Occipital lobe (tissue), 2 donors: ENCODE results near the gene MAP3K8. TPM values are rescaled to one million over a fixed set of nuclear protein-coding genes. Genes with fewer than 3 reads are reported as not detected.
"Not testable (repeated sequence)": the region's sequence is repeated elsewhere in the genome, so short reads cannot be mapped to it uniquely, and the experiment has no call there.

ENCODE experiments used
- DNase-seq: peaks from one replicate; lab custom pipeline; 2025; lab: John Stamatoyannopoulos, UW
- total RNA-seq: library from RNA; depleted of rRNA; stranded (reverse); fragments of >200 nt; gene quantifications from one replicate; pipeline ENCODE4 v1.2.3, GENCODE V29; 2014

MAP3K8 gene
- total RNA-seq, 1 donor from 2014 or later: 8.0 TPM

GRCh38 chr10:30447125-30447799 lies 13.3 kb downstream of the MAP3K8 start:
- DNase-seq: no peak

GRCh38 chr10:30448092-30448491 lies 14.1 kb downstream of the MAP3K8 start:
- DNase-seq: no peak

DNA sequence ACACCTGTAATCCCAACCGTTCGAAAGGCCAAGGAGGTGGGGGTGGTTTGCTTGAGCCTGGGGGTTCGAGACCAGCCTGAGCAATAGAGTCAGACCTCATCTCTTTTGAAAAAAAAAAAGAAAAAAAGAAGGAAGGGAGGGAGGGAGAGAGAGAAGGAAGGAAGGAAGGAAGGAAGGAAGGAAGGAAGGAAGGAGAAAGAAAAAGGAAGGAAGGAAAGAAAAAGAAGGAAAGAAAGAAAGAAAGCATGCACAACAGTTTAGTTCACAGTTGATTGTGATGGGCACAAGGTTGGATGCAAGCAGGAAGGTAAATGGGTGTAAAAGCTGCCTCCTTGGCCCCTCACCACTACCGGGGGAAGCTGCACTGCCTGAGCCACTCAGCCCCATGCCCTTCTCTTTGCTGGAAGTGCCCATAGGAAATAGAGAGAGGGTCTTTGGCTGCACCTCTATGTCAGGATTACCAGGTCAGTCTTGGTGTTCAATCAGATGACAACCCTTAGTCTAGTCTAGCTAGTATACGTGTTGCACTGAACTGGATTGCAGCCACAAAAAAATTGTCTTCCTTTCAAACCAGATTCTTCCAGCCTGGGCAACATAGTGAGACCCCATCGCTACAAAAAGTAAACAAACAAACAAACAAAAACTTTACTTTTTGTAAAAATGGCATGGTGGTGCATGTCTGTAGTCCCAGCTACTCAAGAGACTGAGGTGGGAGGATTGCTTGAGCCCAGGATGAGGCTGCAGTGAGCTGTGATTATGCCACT lies 20.0 kb downstream of the MAP3K8 start:
- DNase-seq: no peak

DNA sequence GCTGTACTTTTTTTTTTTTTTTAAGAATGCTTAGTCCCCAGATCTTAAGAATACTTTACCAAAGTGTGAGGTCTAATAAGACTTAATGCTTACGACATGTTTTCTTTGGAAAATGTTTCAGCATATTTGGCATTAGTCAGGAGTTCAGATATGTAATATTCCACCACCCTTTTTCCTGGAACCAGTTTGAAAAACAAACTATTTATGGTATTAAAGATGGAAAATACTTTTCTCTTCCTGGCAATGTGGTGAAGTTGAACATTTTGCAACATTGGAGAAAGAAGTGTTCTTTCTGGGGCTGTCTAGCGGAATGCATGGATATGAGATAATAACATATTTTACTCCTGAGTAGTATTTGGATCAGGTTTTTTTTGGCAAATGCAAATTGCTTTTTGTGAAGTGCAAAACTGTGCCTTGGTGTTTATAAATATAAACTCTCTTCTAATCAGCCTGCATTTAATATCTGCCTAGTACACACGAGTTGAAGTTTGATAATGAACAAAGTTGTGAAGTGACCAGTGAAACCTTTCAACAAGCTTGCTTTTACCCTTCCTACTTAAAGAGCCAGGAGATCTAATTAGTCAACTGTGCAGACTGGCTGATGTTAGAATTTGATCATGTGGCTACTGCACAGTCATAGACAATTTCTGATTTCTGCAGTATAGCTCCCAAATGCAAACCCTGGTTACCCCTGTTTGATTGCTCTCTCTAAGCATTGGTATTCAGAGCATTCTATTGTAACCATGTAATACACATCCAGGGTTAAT lies 20.9 kb downstream of the MAP3K8 start:
- DNase-seq: no peak

- no peak for DNase-seq
These were observed 21.8 kb downstream of the MAP3K8 start for GRCh38 chr10:30455816-30456215.

DNA sequence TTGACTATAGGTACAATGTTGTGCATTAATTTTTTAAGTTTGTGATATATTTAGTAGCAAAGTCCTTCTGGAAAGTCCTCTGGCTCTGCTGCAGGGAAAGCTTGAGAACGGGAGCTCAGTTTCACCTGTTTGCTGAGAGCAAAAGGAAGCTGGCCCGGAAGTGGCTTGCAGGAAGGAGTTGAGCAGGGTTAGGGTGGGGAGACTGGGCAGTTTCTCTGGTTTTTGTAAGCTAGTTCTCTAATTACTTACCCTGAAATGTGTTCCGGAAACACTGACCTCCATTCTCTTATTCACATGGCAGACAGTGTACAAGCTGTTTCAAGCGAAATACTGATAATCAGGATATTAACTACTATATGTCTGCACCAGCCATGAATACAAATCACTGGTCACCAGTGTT lies 22.3 kb downstream of the MAP3K8 start:
- DNase-seq: no peak

- DNase-seq: no peak
These were observed 25.3 kb downstream of the MAP3K8 start for GRCh38 chr10:30459283-30459682.

GRCh38 chr10:30460121-30460520 lies 26.1 kb downstream of the MAP3K8 start:
- DNase-seq: no peak

GRCh38 chr10:30462513-30462912 lies 28.5 kb downstream of the MAP3K8 start:
- DNase-seq: no peak

DNA sequence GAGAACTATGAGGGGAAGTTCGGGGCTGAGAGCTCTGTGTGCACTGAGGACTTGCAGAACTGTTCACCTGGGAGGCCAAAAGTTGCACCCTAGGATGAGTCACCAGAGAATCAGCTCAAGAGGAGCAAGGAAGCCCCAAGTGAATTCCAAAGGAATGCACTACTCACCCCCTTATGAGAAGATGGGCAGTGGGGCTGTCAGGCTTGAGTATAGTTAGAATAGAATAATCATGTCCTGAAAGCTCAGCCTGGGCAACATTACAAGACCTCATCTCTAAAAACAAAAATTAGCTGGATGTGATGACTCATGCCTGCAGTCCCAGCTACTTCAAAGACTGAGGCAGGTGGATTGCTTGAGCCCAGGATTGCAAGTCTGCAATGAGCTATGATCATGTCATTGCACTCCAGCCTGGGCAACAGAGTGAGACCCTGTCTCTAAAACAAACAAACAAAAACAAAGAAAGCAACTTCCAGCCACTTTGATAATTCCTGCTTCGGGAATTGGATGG lies 30.0 kb downstream of the MAP3K8 start:
- no peak for DNase-seq

GRCh38 chr10:30464675-30465074 lies 30.7 kb downstream of the MAP3K8 start:
- no peak for DNase-seq

DNA sequence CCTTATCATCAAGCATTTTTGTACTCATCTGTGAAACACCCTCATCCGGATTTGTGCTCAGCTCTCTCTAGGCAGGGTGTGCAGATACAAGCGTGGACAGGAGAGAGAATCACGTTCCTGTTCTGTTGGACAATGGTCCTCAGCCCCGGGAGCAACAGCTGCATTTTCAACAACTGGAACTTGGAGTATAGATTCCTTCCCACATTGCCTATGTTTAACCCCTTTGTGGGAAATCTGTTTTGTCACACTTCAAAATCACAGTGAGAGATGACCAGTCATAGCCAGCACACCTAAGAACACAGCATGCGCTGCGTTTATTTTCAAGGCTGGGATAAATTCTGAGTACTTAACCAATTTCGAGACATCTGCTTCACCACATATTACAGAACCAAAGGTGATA lies 32.5 kb downstream of the MAP3K8 start:
- no peak for DNase-seq

GRCh38 chr10:30467651-30468338 lies 33.8 kb downstream of the MAP3K8 start:
- DNase-seq: no peak

- no peak for DNase-seq
These were observed 38.6 kb downstream of the MAP3K8 start for GRCh38 chr10:30472414-30473155.

GRCh38 chr10:30475515-30475914 lies 41.5 kb downstream of the MAP3K8 start:
- not testable (repeated sequence) for DNase-seq

DNA sequence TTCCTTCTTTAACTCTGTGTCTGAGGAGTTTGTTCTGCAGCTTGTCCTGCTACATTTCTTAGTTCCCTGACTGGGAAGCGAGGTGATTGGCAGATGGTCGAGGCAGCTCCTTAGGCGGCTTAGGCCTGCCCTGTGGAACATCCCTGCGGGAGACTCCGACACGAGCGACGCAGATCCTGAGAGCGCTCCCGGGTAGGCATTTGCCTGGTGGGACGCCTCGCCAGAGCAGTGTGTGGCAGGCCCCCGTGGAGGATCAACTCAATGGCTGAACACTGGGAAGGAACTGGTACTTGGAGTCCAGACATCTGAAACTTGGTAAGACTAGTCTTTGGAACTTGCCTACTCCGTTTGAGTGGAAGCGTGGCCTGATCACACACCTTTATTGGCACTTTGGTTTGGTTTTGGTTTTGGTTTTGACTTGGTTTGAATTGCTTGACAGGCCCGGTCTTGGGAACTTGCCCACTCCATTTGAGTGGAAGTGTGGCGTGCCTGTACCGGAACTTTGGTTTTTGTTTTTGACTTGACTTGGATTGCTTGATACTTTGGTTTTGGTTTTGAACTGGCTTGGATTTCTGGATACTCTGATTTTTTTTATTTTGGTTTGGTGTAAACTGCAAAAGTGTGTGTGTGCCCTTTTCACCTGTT lies 42.6 kb downstream of the MAP3K8 start:
- no peak for DNase-seq

DNA sequence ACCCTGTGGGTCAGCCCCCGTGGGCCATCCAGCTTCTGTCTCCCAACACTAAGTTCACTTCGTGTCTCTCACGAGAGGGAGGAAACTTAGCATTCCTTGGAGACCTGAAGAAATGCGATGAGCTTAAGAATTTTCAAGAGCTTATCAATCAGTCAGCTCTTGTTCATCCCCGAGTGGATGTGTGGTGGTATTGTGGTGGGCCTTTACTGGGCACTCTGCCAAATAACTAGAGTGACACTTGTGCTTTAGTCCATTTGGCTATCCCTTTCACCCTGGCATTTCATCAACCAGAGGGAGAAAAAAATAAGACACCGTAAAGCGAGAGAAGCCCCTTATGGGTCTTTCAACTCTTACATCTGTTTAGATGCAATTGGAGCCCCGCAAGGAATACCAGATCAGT lies 45.5 kb downstream of the MAP3K8 start:
- not testable (repeated sequence) for DNase-seq

GRCh38 chr10:30481603-30482002 lies 47.6 kb downstream of the MAP3K8 start:
- DNase-seq: no peak

- no peak for DNase-seq
These were observed 54.3 kb downstream of the MAP3K8 start for GRCh38 chr10:30488316-30488715.

DNA sequence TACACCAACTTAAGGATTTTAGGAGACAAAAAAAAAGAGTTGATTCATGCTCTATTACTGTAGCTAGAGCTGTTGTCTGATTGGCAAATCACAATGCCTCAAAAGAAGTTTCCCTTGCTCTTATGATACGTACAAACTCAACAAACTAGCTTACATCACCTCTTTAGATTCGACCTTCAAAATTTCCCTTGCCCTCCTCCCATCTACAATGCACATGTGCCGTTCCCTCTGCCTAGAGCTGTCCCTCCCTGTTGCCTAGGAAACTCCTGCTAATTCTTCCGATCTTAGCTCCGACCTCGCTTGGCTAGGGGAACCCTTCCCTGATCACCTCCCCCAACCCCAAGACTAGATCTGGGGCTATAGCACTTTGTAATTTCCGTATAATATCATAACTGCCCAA lies 55.4 kb downstream of the MAP3K8 start:
- no peak for DNase-seq
